ENCODE results near the gene ZNF600. TPM values are rescaled to one million over a fixed set of nuclear protein-coding genes. Genes with fewer than 3 reads are reported as not detected.
"Not testable (repeated sequence)": the region's sequence is repeated elsewhere in the genome, so short reads cannot be mapped to it uniquely, and the experiment has no call there.

Gene ZNF600
- 1 to 10 TPM; 4.8 to 4.9 TPM for total RNA-seq

DNA sequence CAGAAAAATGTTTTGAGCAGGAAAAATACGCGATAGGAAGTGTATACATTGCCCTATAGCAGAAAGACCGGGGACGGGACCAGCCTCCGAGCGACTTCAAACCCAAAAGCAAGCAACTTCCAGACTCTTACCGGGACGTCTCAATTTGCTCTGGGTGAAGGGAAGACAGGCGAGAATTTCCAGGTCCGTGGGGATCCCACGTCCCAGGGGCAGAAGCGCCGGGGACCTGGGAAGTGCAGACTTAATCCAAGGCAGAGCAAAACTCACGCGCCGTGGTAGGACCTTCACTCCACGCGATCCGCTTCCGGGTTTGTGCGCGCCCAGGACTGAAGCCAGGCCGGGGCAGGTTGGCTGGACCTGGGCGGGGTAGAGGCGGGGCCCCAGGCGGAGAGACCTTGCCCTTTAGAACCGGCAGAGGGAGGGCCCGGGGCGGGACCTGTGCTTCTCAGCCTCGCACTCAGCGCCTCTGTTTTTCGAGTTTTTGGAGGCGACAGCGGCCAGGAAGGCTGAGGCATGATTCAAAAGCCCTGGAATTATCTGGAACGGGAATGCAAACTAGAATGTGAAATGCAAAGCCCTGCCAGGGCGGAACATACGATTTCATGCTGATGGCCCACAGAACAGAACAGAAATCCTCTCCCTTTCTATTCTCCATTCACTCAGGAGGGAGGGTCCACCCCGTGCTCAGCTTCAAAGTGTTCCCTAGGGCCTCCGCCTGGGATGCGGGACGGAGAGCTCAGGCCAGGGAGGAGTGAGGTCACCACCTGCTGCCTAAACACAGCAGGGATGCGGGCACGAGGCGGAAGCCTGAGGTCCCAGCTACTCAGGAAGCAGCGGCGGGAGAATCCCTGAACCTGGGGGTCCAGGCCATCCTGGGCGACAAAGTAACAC, at the start of gene ZNF600:
ZNF600 (minus strand) TSS at position 328 of the 891 bp plus-strand sequence. CDS start 7,903 bp downstream, outside the sequence.
- H3K9me3 Mint-ChIP-seq: peaks cover 25% of the 10 kb centered on the region
- peaks cover 28% of the 10 kb centered on the region for H3K36me3 Mint-ChIP-seq (ENCODE audit: low read depth)
- H3K27me3 Mint-ChIP-seq (ENCODE audit: low read depth): not testable (repeated sequence)
- CTCF ChIA-PET: interaction anchor here (0.7 kb wide), 2 partner anchors 361 to 443 kb away, joined by 3 to 4 read pairs; no protein-coding TSS in a partner anchor
- peaks cover 28% of the 10 kb centered on the region for H3K4me1 Mint-ChIP-seq (ENCODE audit: low read depth)
- peak within 1 kb of the TSS; percentile 83 for H3K4me3 Mint-ChIP-seq
- intact Hi-C loops (cut with micrococcal nuclease): loop anchor here (5.0 to 10.0 kb wide), 2 partner anchors 36 to 178 kb away; partner anchors contain the start of genes ZNF28 and ZNF816
- peak within 1 kb of the TSS; percentile 50 for H3K27ac Mint-ChIP-seq
- peak; percentile 84 for DNase-seq

- DNase-seq; CTCF ChIA-PET; intact Hi-C loops (cut with micrococcal nuclease); H3K27me3 Mint-ChIP-seq (ENCODE audit: low read depth); H3K4me1 Mint-ChIP-seq (ENCODE audit: low read depth); H3K4me3 Mint-ChIP-seq; H3K27ac Mint-ChIP-seq: not testable (repeated sequence)
- peaks cover 66% of the 10 kb centered on the region for H3K9me3 Mint-ChIP-seq
- H3K36me3 Mint-ChIP-seq (ENCODE audit: low read depth): peaks cover 53% of the 10 kb centered on the region
Observed at GRCh38 chr19:52834289-52834688, 47.7 kb upstream of the ZNF600 start.

- DNase-seq; H3K27me3 Mint-ChIP-seq (ENCODE audit: low read depth); H3K27ac Mint-ChIP-seq; CTCF ChIA-PET; intact Hi-C loops (cut with micrococcal nuclease); H3K4me1 Mint-ChIP-seq (ENCODE audit: low read depth); H3K4me3 Mint-ChIP-seq: not testable (repeated sequence)
- Mint-ChIP-seq H3K9me3 (peaks cover 61% of the 10 kb centered on the region), H3K36me3 (ENCODE audit: low read depth) (peaks cover 47% of the 10 kb centered on the region)
Observed at GRCh38 chr19:52833541-52833940, 47.0 kb upstream of the ZNF600 start.

DNA sequence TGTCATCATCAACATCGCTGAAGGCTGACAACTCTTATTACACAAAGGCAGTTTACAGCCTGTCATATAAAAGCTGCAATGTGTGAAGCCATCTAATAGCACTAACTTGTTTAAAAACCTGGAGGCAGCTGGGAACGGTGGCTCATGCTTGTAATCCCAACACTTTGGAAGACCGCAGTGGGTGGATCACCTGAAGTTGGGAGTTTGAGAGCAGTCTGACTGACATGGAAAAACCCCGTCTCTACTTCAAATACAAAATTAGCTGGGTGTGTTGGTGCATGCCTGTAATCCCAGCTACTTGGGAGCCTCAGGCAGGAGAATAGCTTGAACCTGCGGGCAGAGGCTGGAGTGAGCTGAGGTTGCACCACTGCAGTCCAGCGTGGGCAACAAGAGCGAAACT, 43.3 kb upstream of the ZNF600 start:
- H3K36me3 Mint-ChIP-seq (ENCODE audit: low read depth): peaks cover 26% of the 10 kb centered on the region
- not testable (repeated sequence) for H3K4me1 Mint-ChIP-seq (ENCODE audit: low read depth)

GRCh38 chr19:52825765-52826164, 39.2 kb upstream of the ZNF600 start:
- peaks cover 20% of the 10 kb centered on the region for H3K9me3 Mint-ChIP-seq
- no peak overlapping the region for H3K4me3 Mint-ChIP-seq
- H3K36me3 Mint-ChIP-seq (ENCODE audit: low read depth): peaks cover 18% of the 10 kb centered on the region
- no peaks in the 10 kb centered on the region for H3K27me3 Mint-ChIP-seq (ENCODE audit: low read depth)
- intact Hi-C loops (cut with micrococcal nuclease): no loop called here
- H3K27ac Mint-ChIP-seq: no peak overlapping the region
- DNase-seq: no peak
- peaks cover 1% of the 10 kb centered on the region for H3K4me1 Mint-ChIP-seq (ENCODE audit: low read depth)
- CTCF ChIA-PET: no interaction called here

More for the DNA sequence above, 43.3 kb upstream of the ZNF600 start:
- H3K27me3 Mint-ChIP-seq (ENCODE audit: low read depth); DNase-seq; CTCF ChIA-PET; H3K27ac Mint-ChIP-seq; intact Hi-C loops (cut with micrococcal nuclease); H3K4me3 Mint-ChIP-seq: not testable (repeated sequence)
- peaks cover 44% of the 10 kb centered on the region for H3K9me3 Mint-ChIP-seq

- peaks cover 17% of the 10 kb centered on the region for H3K9me3 Mint-ChIP-seq
- intact Hi-C loops (cut with micrococcal nuclease): loop anchor here (5.0 kb wide), 1 partner anchor 36 kb away; the partner anchor contains the start of gene ZNF600
- peaks cover 10% of the 10 kb centered on the region for H3K4me1 Mint-ChIP-seq (ENCODE audit: low read depth)
- no peak overlapping the region for H3K27ac Mint-ChIP-seq
- H3K27me3 Mint-ChIP-seq (ENCODE audit: low read depth): no peaks in the 10 kb centered on the region
- H3K36me3 Mint-ChIP-seq (ENCODE audit: low read depth): peaks cover 18% of the 10 kb centered on the region
- no peak overlapping the region for H3K4me3 Mint-ChIP-seq
- CTCF ChIA-PET: no interaction called here
- no peak for DNase-seq
Observed at GRCh38 chr19:52823676-52824075, 37.1 kb upstream of the ZNF600 start.

DNA sequence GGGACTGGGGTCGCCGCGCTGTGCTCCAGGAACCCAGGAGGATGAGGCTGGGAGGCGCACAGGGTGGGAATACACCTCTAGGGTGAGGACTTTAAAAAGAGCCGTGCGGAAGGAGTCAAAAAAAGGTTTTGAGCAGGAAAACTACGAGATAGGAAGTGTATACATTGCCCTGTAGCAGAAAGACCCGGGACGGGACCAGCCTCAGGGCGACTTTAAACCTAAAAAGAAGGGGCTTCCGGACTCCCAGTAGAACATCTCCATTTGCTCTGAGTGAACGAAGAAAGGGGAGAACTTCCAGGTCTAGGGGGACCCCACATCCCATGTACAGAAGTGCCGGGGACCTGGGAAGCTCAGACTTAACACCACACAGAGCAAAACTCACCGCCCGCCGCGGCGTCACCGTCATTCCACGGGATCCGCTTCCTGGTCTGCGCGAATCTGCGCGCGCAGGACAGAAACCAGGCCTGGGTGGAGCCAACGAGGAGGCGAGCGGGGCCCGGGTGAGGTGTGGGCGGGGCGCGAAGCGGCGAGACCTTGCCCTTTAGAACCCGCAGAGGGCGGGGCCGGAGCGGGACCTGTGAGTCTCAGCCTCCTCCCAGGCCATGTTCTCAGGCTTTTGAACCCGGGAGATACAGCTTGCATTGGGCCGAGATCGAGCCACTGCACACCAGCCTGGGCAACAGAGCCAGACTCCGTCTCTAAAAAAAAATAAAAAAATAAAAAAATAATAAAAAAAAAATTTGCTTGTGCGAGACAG, 34.8 kb upstream of the ZNF600 start, which contains the start of gene ZNF28:
ZNF28 (minus strand) TSS at position 430 of the 757 bp plus-strand sequence. CDS start 3,675 bp downstream, outside the sequence.
- H3K9me3 Mint-ChIP-seq: peaks cover 20% of the 10 kb centered on the region
- intact Hi-C loops (cut with micrococcal nuclease): loop anchor here (2.0 to 5.0 kb wide), 2 partner anchors 34 to 75 kb away; partner anchors contain the start of genes ZNF320 and ZNF600
- peak; percentile 72 for DNase-seq
- CTCF ChIA-PET; H3K27me3 Mint-ChIP-seq (ENCODE audit: low read depth): not testable (repeated sequence)
- H3K4me1 Mint-ChIP-seq (ENCODE audit: low read depth): peaks cover 11% of the 10 kb centered on the region
- peaks cover 34% of the 10 kb centered on the region for H3K36me3 Mint-ChIP-seq (ENCODE audit: low read depth)
- H3K4me3 Mint-ChIP-seq: peak within 1 kb of the TSS; percentile 84
- H3K27ac Mint-ChIP-seq: peak within 1 kb of the TSS; percentile 70

- H3K9me3 Mint-ChIP-seq: peaks cover 18% of the 10 kb centered on the region
Observed at GRCh38 chr19:52820472-52821203, 34.0 kb upstream of the ZNF600 start.

GRCh38 chr19:52809801-52810200, 23.2 kb upstream of the ZNF600 start:
- Mint-ChIP-seq H3K9me3 (peaks cover 27% of the 10 kb centered on the region), H3K36me3 (ENCODE audit: low read depth) (peaks cover 69% of the 10 kb centered on the region), H3K4me1 (ENCODE audit: low read depth) (no peaks in the 10 kb centered on the region)

More at GRCh38 chr19:52820472-52821203, 34.0 kb upstream of the ZNF600 start:
- intact Hi-C loops (cut with micrococcal nuclease): loop anchor here (2.0 to 5.0 kb wide), 2 partner anchors 33 to 76 kb away; partner anchors contain the start of genes ZNF320 and ZNF600
- H3K27me3 Mint-ChIP-seq (ENCODE audit: low read depth); CTCF ChIA-PET: not testable (repeated sequence)
- peaks cover 11% of the 10 kb centered on the region for H3K4me1 Mint-ChIP-seq (ENCODE audit: low read depth)
- H3K4me3 Mint-ChIP-seq: peak overlapping the region; percentile 84
- H3K27ac Mint-ChIP-seq: peak overlapping the region; percentile 70
- H3K36me3 Mint-ChIP-seq (ENCODE audit: low read depth): peaks cover 41% of the 10 kb centered on the region
- DNase-seq: peak; percentile 37

DNA sequence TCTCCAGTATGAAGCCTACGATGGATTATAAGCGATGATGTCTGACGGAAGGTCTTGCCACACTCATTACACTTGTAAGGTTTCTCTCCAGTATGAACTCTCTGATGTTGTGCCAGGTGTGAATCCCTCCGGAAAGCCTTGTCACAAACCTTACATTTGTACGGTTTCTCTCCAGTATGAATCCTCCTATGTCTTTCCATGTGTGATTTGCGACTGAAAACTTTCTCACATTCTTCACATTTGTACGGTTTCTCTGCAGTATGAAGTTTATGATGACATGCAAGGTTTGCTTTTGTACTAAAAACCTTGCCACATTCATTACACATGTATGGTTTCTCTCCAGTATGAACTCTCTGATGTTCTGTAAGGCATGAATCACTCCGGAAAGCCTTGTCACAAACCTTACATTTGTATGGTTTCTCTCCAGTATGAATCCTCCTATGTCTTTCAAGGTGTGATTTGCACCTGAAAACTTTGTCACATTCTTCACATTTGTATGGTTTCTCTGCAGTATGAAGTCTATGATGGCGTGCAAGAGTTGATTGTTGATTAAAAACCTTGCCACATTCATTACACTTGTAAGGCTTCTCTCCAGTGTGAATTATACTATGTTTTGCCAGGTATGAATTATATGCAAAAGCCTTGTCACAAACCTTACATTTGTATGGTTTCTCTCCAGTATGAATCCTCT, 13.5 kb upstream of the ZNF600 start:
- DNase-seq; H3K4me1 Mint-ChIP-seq (ENCODE audit: low read depth); H3K4me3 Mint-ChIP-seq; H3K27ac Mint-ChIP-seq; H3K27me3 Mint-ChIP-seq (ENCODE audit: low read depth); intact Hi-C loops (cut with micrococcal nuclease); CTCF ChIA-PET: not testable (repeated sequence)
- Mint-ChIP-seq H3K36me3 (ENCODE audit: low read depth) (peaks cover 83% of the 10 kb centered on the region), H3K9me3 (peaks cover 78% of the 10 kb centered on the region)

More at GRCh38 chr19:52809801-52810200, 23.2 kb upstream of the ZNF600 start:
- CTCF ChIA-PET: interaction anchor here (0.6 kb wide), 1 partner anchor 615 kb away, joined by 4 read pairs; no protein-coding TSS in a partner anchor
- no peak overlapping the region for H3K27ac Mint-ChIP-seq
- H3K4me3 Mint-ChIP-seq: no peak overlapping the region
- intact Hi-C loops (cut with micrococcal nuclease): no loop called here
- H3K27me3 Mint-ChIP-seq (ENCODE audit: low read depth): no peaks in the 10 kb centered on the region
- DNase-seq: no peak

GRCh38 chr19:52789440-52789839, 2.8 kb upstream of the ZNF600 start:
- Mint-ChIP-seq H3K4me3 (no peak overlapping the region), H3K27me3 (ENCODE audit: low read depth) (no peaks in the 10 kb centered on the region), H3K9me3 (peaks cover 39% of the 10 kb centered on the region), H3K36me3 (ENCODE audit: low read depth) (peaks cover 23% of the 10 kb centered on the region), H3K27ac (no peak overlapping the region), H3K4me1 (ENCODE audit: low read depth) (peaks cover 27% of the 10 kb centered on the region)
- CTCF ChIA-PET: no interaction called here
- intact Hi-C loops (cut with micrococcal nuclease): loop anchor here (5.0 to 10.0 kb wide), 2 partner anchors 33 to 175 kb away; partner anchors contain the start of genes ZNF28 and ZNF816
- DNase-seq: no peak

All from activated naive CD4-positive, alpha-beta T cell treated with anti-CD3 and anti-CD28 coated beads for 36 hours (primary cell).